ENCODE data around the gene SMIM34. TPM values are rescaled to one million over a fixed set of nuclear protein-coding genes. Genes with fewer than 3 reads are reported as not detected.

The SMIM34 gene
- total RNA-seq, 1 donor from 2014 or later, result not detected

DNA sequence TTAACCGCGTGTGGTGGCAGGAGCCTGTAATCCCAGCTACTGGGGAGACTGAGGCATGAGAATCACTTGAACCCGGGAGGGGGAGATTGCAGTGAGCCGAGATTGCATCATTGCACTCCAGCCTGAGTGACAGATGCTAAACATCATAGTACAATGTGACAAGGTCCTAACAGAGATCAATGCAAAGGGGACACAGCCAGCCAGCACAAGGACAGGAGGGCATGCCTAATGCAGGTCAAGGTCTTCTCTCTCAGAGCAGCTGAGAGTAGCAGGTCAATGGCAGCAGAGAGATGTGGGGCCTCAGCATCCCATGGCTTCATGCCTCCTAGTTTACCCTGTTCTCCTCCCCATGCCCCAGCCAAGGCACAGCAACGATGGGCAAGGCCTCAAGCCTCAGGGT lies 51.4 kb downstream of the SMIM34 start:
- TF ChIP-seq, protein P1, sequence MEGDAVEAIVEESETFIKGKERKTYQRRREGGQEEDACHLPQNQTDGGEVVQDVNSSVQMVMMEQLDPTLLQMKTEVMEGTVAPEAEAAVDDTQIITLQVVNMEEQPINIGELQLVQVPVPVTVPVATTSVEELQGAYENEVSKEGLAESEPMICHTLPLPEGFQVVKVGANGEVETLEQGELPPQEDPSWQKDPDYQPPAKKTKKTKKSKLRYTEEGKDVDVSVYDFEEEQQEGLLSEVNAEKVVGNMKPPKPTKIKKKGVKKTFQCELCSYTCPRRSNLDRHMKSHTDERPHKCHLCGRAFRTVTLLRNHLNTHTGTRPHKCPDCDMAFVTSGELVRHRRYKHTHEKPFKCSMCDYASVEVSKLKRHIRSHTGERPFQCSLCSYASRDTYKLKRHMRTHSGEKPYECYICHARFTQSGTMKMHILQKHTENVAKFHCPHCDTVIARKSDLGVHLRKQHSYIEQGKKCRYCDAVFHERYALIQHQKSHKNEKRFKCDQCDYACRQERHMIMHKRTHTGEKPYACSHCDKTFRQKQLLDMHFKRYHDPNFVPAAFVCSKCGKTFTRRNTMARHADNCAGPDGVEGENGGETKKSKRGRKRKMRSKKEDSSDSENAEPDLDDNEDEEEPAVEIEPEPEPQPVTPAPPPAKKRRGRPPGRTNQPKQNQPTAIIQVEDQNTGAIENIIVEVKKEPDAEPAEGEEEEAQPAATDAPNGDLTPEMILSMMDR (IDR thresholded peaks at IDR 0.05), result no peak
- DNase-seq (ENCODE audit: extremely low spot score, unreplicated experiment), result peak; percentile 34
- Mint-ChIP-seq H3K4me3 (ENCODE audit: unreplicated experiment) (no peak overlapping the region), H3K9me3 (ENCODE audit: unreplicated experiment) (no peaks in the 10 kb centered on the region), H3K27me3 (ENCODE audit: unreplicated experiment) (peaks cover 17% of the 10 kb centered on the region), H3K4me1 (ENCODE audit: unreplicated experiment) (peaks cover 6% of the 10 kb centered on the region), H3K36me3 (ENCODE audit: unreplicated experiment) (no peaks in the 10 kb centered on the region), H3K27ac (ENCODE audit: unreplicated experiment) (no peak overlapping the region)

DNA sequence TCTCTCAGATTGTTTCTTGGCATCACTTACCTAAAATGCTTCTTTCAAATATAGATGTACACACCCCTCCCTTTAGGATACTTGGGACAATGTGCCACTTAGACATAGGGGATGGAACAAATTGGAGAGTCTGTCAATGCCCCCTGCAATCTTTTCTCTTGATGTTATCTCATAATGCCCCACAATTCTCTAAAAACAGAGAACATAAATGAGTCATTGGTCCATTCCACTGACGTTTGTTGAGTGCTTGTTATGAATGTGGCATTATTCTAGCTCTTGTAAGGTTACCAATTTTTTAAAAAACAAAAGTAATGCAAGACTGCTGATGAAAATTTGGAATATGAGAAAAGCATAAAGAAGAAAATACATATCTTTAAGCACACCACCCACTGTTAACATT lies 54.0 kb downstream of the SMIM34 start:
- Mint-ChIP-seq H3K27ac (ENCODE audit: unreplicated experiment) (no peak overlapping the region), H3K9me3 (ENCODE audit: unreplicated experiment) (no peaks in the 10 kb centered on the region), H3K4me3 (ENCODE audit: unreplicated experiment) (no peak overlapping the region), H3K27me3 (ENCODE audit: unreplicated experiment) (peaks cover 17% of the 10 kb centered on the region), H3K4me1 (ENCODE audit: unreplicated experiment) (peaks cover 13% of the 10 kb centered on the region), H3K36me3 (ENCODE audit: unreplicated experiment) (no peaks in the 10 kb centered on the region)
- DNase-seq (ENCODE audit: extremely low spot score, unreplicated experiment), result no peak
- TF ChIP-seq, protein P1 (IDR thresholded peaks at IDR 0.05), result no peak

Other genes starting within 250 kb of the SMIM34 start
- gene KCNE2, start 59.9 kb downstream of the SMIM34 start, total RNA-seq, result 0.56 TPM in 1 of 2 replicates, not detected in the other
- gene SMIM11, start 48.4 kb downstream of the SMIM34 start, total RNA-seq, result 3.3 and 3.9 TPM in 2 replicates
- 0.44 and 0.59 TPM in 2 replicates for gene KCNE1, start 88.3 kb upstream of the SMIM34 start, total RNA-seq
- gene RCAN1, start 191.2 kb upstream of the SMIM34 start, total RNA-seq, result 61.5 and 68.5 TPM in 2 replicates
- 0.16 and 0.40 TPM in 2 replicates for gene CLIC6, start 245.0 kb upstream of the SMIM34 start, total RNA-seq